ENCODE results near the gene KIAA1586.

The KIAA1586 gene

DNA sequence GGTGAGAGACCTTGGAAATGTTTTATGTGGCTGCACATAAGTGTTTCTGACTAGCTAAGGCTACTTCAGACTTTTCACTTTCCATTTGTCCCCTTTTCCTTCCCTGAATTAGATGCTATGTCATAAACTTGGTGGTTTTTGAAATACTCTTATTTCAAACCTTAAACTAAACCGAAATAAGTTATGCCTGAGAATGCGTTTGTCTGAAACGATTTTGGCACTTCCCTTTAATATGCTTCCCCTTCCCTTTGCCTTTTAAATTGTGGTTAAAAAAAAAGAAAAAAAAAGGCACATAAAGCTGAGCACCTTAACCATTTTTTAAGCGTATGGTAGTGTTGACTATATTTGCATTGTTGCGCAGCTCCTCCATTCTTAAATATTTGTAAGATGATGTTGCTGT lies 57.8 kb downstream of the KIAA1586 start:
- DNase-seq (ENCODE audit: low read depth): no peak

All from iris pigment epithelial cell (primary cell).